Central memory CD8-positive, alpha-beta T cell (primary cell): ENCODE measurements around the gene ASB7.
"Not testable (repeated sequence)": the region's sequence is repeated elsewhere in the genome, so short reads cannot be mapped to it uniquely, and the experiment has no call there.

Experiments
- ATAC-seq: fragments of 150-1000 bp; cut with Tn5 transposase; replicated peaks from 2 replicates; pipeline ENCODE4 v1.10.0; 2022; ENCODE audit warnings: mild to moderate bottlenecking, moderate FRiP score, moderate number of reproducible peaks; ENCODE audit not compliant: poor library complexity, severe bottlenecking; ENCODE audit errors: extremely low read depth
- DNase-seq, 2 donors: peaks; one replicate each; pipeline ENCODE4 v3.0.0; 2021; ENCODE audit warnings: low spot score in 2 of 2
- H3K27ac Mint-ChIP-seq: one replicate; pipeline ENCODE4 v1.8.0; 2022; ENCODE audit warnings: low read depth, mild to moderate bottlenecking, moderate library complexity, mixed read lengths
- H3K27me3 Mint-ChIP-seq: one replicate; pipeline ENCODE4 v1.8.0; 2022; ENCODE audit warnings: mixed read lengths
- H3K36me3 Mint-ChIP-seq: one replicate; pipeline ENCODE4 v1.8.0; 2022; ENCODE audit warnings: mild to moderate bottlenecking, moderate library complexity, mixed read lengths; ENCODE audit not compliant: insufficient read depth
- H3K4me1 Mint-ChIP-seq: one replicate; pipeline ENCODE4 v1.8.0; 2022; ENCODE audit warnings: mixed read lengths
- H3K4me3 Mint-ChIP-seq: one replicate; pipeline ENCODE4 v1.8.0; 2022; ENCODE audit warnings: mild to moderate bottlenecking, moderate library complexity, mixed read lengths
- H3K9me3 Mint-ChIP-seq: one replicate; pipeline ENCODE4 v1.8.0; 2022; ENCODE audit warnings: mixed read lengths

The ASB7 gene

GRCh38 chr15:100665570-100665969 is 63.2 kb downstream of the ASB7 start:
- H3K36me3 Mint-ChIP-seq, result no peaks in the 10 kb centered on the region
- no peak overlapping the region for H3K27ac Mint-ChIP-seq
- no peaks in the 10 kb centered on the region for H3K9me3 Mint-ChIP-seq
- no peak overlapping the region for H3K4me3 Mint-ChIP-seq
- no peak for DNase-seq
- no peak for ATAC-seq
- H3K4me1 Mint-ChIP-seq, result no peaks in the 10 kb centered on the region
- peaks cover 37% of the 10 kb centered on the region for H3K27me3 Mint-ChIP-seq

- Mint-ChIP-seq H3K4me3 (no peak overlapping the region), H3K27me3 (peaks cover 48% of the 10 kb centered on the region), H3K27ac (no peak overlapping the region), H3K36me3 (no peaks in the 10 kb centered on the region), H3K9me3 (no peaks in the 10 kb centered on the region), H3K4me1 (no peaks in the 10 kb centered on the region)
- no peak for DNase-seq
- ATAC-seq, result no peak
Measured at GRCh38 chr15:100667405-100668347, 65.3 kb downstream of the ASB7 start.

- no peak overlapping the region for H3K4me3 Mint-ChIP-seq
- H3K27me3 Mint-ChIP-seq, result peaks cover 48% of the 10 kb centered on the region
- no peaks in the 10 kb centered on the region for H3K4me1 Mint-ChIP-seq
- H3K36me3 Mint-ChIP-seq, result no peaks in the 10 kb centered on the region
- no peaks in the 10 kb centered on the region for H3K9me3 Mint-ChIP-seq
- no peak overlapping the region for H3K27ac Mint-ChIP-seq
- DNase-seq, result no peak
- no peak for ATAC-seq
Measured at GRCh38 chr15:100668348-100668745, 66.0 kb downstream of the ASB7 start.

- ATAC-seq (no peak), DNase-seq (no peak)
- no peaks in the 10 kb centered on the region for H3K36me3 Mint-ChIP-seq
- no peak overlapping the region for H3K27ac Mint-ChIP-seq
- no peaks in the 10 kb centered on the region for H3K9me3 Mint-ChIP-seq
- H3K4me1 Mint-ChIP-seq, result no peaks in the 10 kb centered on the region
- H3K4me3 Mint-ChIP-seq, result no peak overlapping the region
- peaks cover 45% of the 10 kb centered on the region for H3K27me3 Mint-ChIP-seq
Measured at GRCh38 chr15:100669260-100669659, 66.9 kb downstream of the ASB7 start.

- H3K9me3 Mint-ChIP-seq, result no peaks in the 10 kb centered on the region
- H3K4me1 Mint-ChIP-seq, result no peaks in the 10 kb centered on the region
- no peak overlapping the region for H3K27ac Mint-ChIP-seq
- no peaks in the 10 kb centered on the region for H3K36me3 Mint-ChIP-seq
- DNase-seq (no peak), ATAC-seq (no peak)
- peaks cover 41% of the 10 kb centered on the region for H3K27me3 Mint-ChIP-seq
- no peak overlapping the region for H3K4me3 Mint-ChIP-seq
Measured at GRCh38 chr15:100670505-100671021, 68.2 kb downstream of the ASB7 start.

- Mint-ChIP-seq H3K9me3 (no peaks in the 10 kb centered on the region), H3K4me1 (no peaks in the 10 kb centered on the region), H3K36me3 (no peaks in the 10 kb centered on the region), H3K27ac (no peak overlapping the region), H3K27me3 (peaks cover 43% of the 10 kb centered on the region), H3K4me3 (no peak overlapping the region)
- ATAC-seq (no peak), DNase-seq (no peak)
Measured at GRCh38 chr15:100671124-100671680, 68.8 kb downstream of the ASB7 start.

GRCh38 chr15:100671858-100672543 is 69.6 kb downstream of the ASB7 start:
- Mint-ChIP-seq H3K4me3 (no peak overlapping the region), H3K4me1 (no peaks in the 10 kb centered on the region), H3K27ac (no peak overlapping the region), H3K27me3 (peaks cover 51% of the 10 kb centered on the region), H3K36me3 (no peaks in the 10 kb centered on the region), H3K9me3 (no peaks in the 10 kb centered on the region)
- ATAC-seq (no peak), DNase-seq (no peak)

GRCh38 chr15:100672959-100673358 is 70.6 kb downstream of the ASB7 start:
- H3K27me3 Mint-ChIP-seq, result peaks cover 53% of the 10 kb centered on the region
- H3K4me1 Mint-ChIP-seq, result no peaks in the 10 kb centered on the region
- ATAC-seq, result no peak

GRCh38 chr15:100679151-100679550 is 76.8 kb downstream of the ASB7 start:
- not testable (repeated sequence) for DNase-seq, H3K9me3 Mint-ChIP-seq, ATAC-seq, H3K36me3 Mint-ChIP-seq, H3K4me1 Mint-ChIP-seq, H3K4me3 Mint-ChIP-seq, H3K27ac Mint-ChIP-seq
- H3K27me3 Mint-ChIP-seq, result peaks cover 74% of the 10 kb centered on the region

More at GRCh38 chr15:100672959-100673358, 70.6 kb downstream of the ASB7 start:
- H3K4me3 Mint-ChIP-seq, result no peak overlapping the region
- H3K9me3 Mint-ChIP-seq, result no peaks in the 10 kb centered on the region
- no peak for DNase-seq
- no peaks in the 10 kb centered on the region for H3K36me3 Mint-ChIP-seq
- H3K27ac Mint-ChIP-seq, result no peak overlapping the region

GRCh38 chr15:100680726-100681125 is 78.3 kb downstream of the ASB7 start:
- Mint-ChIP-seq H3K36me3 (peaks cover 2% of the 10 kb centered on the region), H3K27ac (no peak overlapping the region), H3K9me3 (no peaks in the 10 kb centered on the region), H3K4me3 (no peak overlapping the region), H3K4me1 (no peaks in the 10 kb centered on the region), H3K27me3 (peaks cover 68% of the 10 kb centered on the region)
- no peak for DNase-seq
- ATAC-seq, result no peak

- H3K9me3 Mint-ChIP-seq, result no peaks in the 10 kb centered on the region
- ATAC-seq, result no peak
- H3K4me1 Mint-ChIP-seq, result no peaks in the 10 kb centered on the region
- H3K27me3 Mint-ChIP-seq, result peaks cover 64% of the 10 kb centered on the region
- H3K36me3 Mint-ChIP-seq, result peaks cover 2% of the 10 kb centered on the region
- no peak for DNase-seq
- no peak overlapping the region for H3K4me3 Mint-ChIP-seq
- no peak overlapping the region for H3K27ac Mint-ChIP-seq
Measured at GRCh38 chr15:100681335-100681746, 79.0 kb downstream of the ASB7 start.

- H3K36me3 Mint-ChIP-seq, result peaks cover 2% of the 10 kb centered on the region
- H3K4me1 Mint-ChIP-seq, result no peaks in the 10 kb centered on the region
- peaks cover 64% of the 10 kb centered on the region for H3K27me3 Mint-ChIP-seq
- no peaks in the 10 kb centered on the region for H3K9me3 Mint-ChIP-seq
- no peak for DNase-seq
- H3K27ac Mint-ChIP-seq, result no peak overlapping the region
- no peak overlapping the region for H3K4me3 Mint-ChIP-seq
- no peak for ATAC-seq
Measured at GRCh38 chr15:100682468-100682867, 80.1 kb downstream of the ASB7 start.
